Fibroblast of villous mesenchyme (primary cell): ENCODE measurements around the gene SLC28A1. TPM values are rescaled to one million over a fixed set of nuclear protein-coding genes. Genes with fewer than 3 reads are reported as not detected.

Experiments used
- DNase-seq: peaks from one replicate; pipeline ENCODE4 v3.0.0-alpha.2; 2010; ENCODE audit warnings: low read depth
- H3K4me3 ChIP-seq: 2 replicates; pipeline ENCODE4 v1.5.1; 2011; ENCODE audit warnings: low read depth, mild to moderate bottlenecking, low read length
- CTCF ChIP-seq: IDR thresholded peaks from 2 replicates; pipeline ENCODE4 v1.5.1; 2012; ENCODE audit warnings: low read depth, mild to moderate bottlenecking, low read length; ENCODE audit not compliant: insufficient read depth
- total RNA-seq: library from RNA; depleted of rRNA; stranded (reverse); fragments of >200 nt; gene quantifications from 2 replicates; pipeline ENCODE4 v1.2.3, GENCODE V29; 2012

Gene SLC28A1
- total RNA-seq, 1 donor = not detected

DNA sequence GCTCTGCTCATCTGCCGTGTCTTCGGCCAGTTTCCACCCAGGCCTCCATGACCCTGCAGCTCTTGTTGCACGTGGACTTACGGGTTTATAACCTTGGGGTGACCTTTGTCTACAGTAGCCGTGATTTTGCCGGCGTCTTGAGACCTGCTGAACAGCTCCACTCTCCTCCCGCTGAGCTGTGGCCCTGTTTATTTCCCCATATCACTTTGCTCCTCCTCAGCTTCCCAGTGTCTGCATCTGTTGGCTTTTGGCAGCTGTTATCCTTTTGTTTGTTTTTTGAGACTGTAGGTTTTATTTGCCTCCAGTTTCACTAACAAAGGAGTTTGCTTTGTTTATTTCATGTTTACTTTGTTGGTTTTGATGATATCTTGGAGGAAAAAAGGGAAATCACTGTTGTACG is 29.3 kb upstream of the SLC28A1 start:
- no peak for DNase-seq
- H3K4me3 ChIP-seq = no peak overlapping the region
- no peak for TF ChIP-seq CTCF

DNA sequence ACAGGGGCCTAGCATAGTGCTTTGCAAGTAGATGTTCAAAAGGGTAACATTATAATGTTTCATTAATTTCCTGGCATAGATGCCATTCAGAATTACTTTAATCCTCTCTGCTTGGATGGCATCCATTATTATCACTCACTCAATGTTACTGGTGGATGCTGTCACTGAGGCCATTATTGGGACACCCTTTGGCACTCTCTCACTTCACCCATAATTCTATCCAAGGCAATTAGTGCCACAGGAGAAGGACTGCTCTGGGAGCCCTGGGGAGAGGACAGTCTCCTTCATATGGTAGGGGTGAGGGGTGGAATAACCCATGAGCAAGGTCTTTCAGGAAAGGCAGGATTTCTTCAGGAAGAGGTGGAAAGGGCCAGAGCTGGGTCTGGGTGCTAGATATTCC is 28.7 kb upstream of the SLC28A1 start:
- no peak for DNase-seq
- TF ChIP-seq CTCF = no peak
- H3K4me3 ChIP-seq = no peak overlapping the region

GRCh38 chr15:84856731-84857417 is 27.6 kb upstream of the SLC28A1 start:
- no peak overlapping the region for H3K4me3 ChIP-seq
- TF ChIP-seq CTCF = no peak
- no peak for DNase-seq

DNA sequence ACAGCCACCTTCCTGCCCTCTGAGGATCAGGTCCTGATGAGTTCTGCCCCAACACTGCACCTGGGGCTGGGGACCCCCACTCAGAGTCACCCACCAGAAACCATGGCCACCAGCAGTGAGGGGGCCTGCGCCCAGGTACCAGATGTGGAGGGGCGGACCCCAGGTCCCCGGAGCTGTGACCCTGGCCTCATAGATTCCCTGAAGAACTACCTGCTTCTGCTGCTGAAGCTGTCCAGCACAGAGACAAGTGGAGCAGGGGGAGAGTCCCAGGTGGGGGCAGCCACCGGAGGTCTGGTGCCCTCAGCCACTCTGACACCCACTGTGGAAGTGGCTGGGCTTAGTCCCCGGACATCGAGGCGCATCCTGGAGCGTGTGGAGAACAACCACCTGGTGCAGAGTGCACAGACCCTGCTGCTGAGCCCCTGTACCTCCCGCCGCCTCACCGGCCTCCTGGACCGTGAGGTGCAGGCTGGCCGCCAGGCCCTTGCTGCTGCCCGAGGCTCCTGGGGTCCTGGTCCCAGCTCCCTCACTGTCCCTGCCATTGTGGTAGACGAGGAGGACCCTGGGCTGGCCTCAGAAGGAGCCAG is 27.0 kb upstream of the SLC28A1 start:
- TF ChIP-seq CTCF = no peak

GRCh38 chr15:84858231-84858630 is 26.2 kb upstream of the SLC28A1 start:
- DNase-seq = no peak
- no peak for TF ChIP-seq CTCF
- H3K4me3 ChIP-seq = no peak overlapping the region

More for the DNA sequence above, 27.0 kb upstream of the SLC28A1 start:
- no peak for DNase-seq
- H3K4me3 ChIP-seq = no peak overlapping the region

- TF ChIP-seq CTCF = no peak
- H3K4me3 ChIP-seq = no peak overlapping the region
- DNase-seq = no peak
Observed at GRCh38 chr15:84859144-84859543, 25.3 kb upstream of the SLC28A1 start.
